NCI-H2107 (cell line): Measurements from ENCODE around the gene CDKN2AIP.

Experiments used
- DNase-seq: peaks from one replicate; lab custom pipeline; 2025; lab: John Stamatoyannopoulos, UW

The CDKN2AIP gene

DNA sequence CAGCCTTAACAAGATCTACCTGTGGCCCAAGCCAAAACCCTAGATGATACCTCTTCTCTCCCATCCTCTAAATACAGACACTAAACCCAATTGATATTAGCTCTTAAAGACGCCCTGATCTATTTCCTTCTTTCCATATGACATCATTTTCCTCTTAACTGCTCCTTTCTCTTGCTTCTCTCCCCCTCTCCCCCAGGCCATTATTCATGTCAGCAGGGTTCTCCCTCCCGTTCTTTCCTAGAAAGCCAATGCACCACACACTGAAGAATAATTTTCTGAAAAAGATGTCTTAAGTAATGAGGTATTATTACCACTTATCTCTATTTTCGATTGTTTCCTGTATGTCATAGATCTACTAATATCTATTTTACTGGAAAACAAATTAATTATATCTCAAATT, 50.7 kb downstream of the CDKN2AIP start:
- DNase-seq, result no peak
